HG02678 (cell line): ENCODE data around the gene GNG8.

ENCODE experiments used
- ATAC-seq: cut with Tn5 transposase; IDR thresholded peaks from one replicate; pipeline ENCODE4 v1.9.1; 2021; ENCODE audit warnings: mild to moderate bottlenecking, moderate library complexity; ENCODE audit not compliant: unreplicated experiment

Gene GNG8

GRCh38 chr19:46635920-46636761 is at the start of gene GNG8:
TSS of gene GNG8 (minus strand) at chr19:46636202. CDS start at chr19:46634682, 1,520 bp downstream.
- no peak for ATAC-seq

DNA sequence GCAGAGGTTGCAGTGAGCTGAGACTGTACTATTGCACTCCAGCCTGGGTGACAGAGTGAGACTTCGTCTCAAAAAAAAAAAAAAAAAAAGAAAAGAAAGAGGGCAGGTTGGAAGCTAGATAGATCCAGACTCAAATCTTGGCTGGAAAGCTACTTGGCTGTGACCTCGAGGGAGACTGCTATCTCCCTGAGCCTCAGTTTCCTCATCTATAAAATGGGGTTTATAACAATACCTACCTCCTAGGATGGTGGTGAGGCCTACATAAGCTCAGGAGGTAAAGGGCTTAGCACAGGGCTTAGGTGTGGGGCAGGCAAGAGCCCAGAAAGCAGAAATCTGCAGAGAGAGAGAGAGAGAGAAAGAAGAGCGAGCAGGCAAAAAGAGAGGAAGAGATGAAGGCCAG is 49.2 kb upstream of the GNG8 start:
- no peak for ATAC-seq

- ATAC-seq, result no peak
Measured at GRCh38 chr19:46678110-46678732, 42.2 kb upstream of the GNG8 start.

DNA sequence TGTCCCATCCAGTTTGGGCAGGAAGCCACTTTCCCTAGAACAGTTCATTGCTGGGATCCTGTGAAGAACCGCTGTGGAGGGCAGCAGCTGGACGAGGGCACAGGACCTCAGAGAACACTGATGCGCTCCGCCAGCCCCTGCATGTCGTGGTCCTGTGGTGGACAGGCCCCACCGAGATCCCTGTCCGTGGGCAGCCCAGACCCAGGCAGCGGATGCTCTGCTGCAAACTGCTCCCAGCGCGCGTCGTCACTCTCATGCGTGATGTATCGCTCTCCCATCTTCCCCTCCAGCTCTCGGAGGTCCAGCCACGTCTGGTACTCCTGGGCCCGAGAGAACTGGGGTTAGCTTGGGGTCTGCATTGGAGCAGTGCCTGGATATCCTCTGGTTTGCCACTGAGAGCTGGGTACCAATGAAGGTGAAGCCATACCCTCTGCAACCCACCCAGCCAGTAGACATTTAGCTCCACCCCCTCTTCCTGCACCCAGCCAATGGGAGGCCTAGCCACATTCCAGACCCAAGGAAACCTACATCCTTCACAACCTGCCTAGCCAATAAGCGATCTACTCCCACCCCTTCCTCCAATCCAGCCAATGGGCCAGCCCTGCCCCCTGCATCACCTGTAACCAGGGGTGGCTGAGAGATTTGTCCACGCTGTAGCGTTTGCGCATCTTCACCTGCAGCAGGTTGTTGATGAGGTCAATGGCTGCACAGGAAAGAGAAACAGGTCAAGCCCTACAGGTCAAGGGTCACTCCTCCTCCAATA is 38.6 kb upstream of the GNG8 start:
- ATAC-seq, result no peak

DNA sequence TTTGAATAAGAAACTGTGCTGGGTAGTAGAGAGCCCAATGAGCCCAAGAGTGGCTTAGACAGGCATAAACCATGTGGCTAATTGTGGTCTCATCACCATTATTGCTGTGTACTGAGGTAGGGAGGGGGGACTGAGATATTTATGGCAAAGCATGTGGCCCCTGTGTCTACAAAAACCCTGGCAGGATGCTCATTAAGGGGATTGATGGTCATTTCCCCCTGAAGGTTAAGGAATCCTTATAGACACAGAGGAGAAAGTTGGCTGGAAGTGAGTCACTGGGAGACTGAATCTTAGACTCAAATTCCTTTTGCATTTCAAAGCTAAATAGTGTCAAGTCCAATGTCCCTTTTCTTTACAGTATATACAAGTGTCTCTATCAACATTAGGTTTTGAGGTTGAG is 34.8 kb upstream of the GNG8 start:
- ATAC-seq, result no peak

DNA sequence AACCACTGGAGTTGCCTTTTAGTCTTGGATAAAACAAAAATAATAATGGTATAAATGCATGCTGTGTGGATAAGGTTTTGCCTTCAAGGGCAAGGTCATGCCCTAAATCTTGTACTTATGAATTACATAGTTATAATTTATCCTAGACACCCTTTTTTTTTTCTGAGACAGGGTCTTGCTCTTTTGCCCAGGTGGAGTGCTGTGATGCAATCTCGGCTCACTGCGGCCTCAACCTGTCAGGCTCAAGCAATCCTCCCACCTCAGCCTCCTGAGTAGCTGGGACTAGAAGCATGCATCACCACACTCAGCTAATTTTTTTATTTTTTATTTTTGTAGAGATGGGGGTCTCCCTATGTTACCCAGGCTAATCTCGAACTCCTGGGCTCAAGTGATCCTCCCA is 32.7 kb upstream of the GNG8 start:
- no peak for ATAC-seq

DNA sequence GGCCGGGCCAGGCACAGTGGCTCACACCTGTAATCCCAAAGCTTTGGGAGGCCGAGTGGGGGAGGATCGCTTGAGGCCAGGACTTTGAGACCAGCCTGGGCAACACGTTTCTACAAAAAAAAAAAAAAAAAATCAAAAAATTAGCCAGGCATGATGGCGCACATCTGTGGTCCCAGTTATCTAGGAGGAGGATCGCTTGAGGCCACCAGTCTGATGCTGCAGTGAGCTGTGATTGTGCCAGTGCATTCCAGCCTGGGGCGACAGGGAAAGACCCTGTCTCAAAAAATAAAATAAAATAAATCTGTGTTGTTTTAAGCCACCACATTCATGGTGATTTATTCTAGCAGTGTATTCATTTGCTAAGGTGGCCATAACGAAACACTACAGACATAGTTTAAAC is 29.1 kb upstream of the GNG8 start:
- no peak for ATAC-seq

GRCh38 chr19:46661735-46662592 is 26.0 kb upstream of the GNG8 start:
- no peak for ATAC-seq

DNA sequence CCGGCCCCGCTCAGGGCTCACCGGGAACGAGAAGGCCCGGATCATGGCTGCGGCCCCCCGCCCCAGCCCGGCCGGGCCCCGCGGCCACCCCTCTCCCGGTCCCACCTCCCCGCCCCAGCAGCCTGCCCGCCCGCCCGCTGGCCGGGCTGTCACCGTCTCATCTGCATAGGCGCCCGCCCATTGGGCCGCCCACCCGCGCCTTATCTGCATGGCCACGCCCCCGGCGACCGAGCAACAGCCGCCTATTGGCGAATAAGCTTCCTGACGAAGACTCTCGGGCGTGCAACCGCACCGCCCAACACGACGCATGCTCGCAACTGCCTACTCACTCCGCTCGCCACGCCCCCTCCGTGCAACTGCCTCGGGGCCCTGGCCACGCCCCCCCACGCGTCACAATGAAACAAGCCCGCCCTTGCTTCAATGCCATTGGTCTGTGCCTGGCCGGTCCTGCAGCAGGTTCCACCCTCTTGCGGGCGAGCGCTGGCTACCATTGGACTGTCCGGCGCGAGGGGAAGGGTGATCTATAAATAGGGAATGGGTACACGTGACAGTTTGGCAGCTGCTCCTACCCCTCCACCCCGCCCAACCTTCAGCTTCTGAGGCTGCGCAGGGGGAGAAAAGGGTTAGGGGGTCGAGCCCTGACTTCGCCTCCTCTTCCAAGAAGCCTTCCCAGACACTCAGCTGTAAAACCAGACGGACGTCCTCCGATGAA is 25.2 kb upstream of the GNG8 start, which contains the start of gene DACT3:
Gene DACT3 (minus strand): TSS at position 163 of the 712 bp plus-strand sequence. CDS start 118 bp downstream, at position 45.
- ATAC-seq, result peak; percentile 91

DNA sequence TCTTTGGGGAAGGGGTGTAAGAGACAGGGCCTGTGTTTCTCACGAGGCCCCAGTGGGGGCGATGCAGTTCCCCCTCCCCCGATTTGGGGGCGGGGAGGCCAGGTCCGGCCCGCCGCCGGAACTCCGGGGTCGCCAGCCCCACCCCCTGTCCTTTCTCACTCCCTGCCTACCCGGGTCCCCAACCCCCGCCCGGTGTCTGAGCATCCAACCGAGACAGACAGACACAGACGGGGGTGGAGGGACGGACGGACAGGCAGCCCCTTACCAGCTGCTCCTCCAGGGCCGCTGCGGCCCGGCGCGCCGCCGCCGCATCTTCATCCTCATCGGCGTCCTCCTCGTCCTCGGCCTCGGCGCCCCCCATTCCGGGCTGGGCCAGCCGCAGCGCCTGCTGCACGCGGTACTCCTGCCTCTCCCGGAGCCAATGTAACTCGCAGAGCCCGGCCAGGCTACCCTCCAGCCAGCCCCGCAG is 24.6 kb upstream of the GNG8 start:
- no peak for ATAC-seq

DNA sequence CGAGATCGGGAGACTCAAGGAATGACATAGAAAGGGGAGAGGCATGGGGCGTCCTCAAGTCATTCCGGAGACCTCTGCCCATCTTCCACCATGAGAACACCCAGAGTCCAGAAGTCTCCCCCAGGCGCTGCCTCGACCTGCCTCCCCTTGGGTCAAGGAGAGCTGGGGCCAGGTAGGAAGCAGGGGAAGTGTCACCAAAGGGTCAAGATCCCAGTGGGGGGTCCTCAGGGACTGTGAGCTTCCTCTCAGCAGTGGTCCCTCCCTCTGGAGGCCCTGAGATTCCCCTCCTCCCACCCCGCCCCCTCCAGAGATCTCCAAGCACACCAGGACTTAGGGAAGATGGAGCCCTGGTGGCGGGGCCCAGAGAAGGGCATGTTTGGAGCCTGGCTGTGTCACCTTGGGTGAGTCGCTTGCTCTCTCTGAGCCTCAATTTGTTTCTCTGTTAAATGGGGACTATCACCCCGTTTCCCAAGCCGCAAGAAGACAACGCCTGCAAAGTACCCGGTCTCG is 24.1 kb upstream of the GNG8 start:
- no peak for ATAC-seq

- no peak for ATAC-seq
Measured at GRCh38 chr19:46659151-46660007, 23.4 kb upstream of the GNG8 start.

DNA sequence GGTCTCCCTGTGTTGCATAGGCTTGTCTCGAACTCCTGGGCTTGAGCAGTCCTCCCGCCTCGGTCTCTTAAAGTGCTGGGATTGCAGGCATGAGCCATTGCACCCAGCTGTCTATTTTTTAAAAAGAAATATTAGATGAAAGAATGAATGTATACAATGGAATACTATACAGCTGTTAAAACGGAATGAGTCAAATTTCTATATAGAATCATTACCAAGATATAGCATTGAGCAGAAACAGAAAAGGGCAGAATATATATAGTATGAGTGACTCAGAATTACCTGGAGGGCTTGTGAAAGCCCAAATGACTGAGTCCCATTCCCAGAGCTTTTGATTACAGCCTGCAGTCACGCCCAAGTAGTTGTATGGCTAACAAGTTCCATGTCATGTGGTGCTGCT is 20.5 kb upstream of the GNG8 start:
- no peak for ATAC-seq

- no peak for ATAC-seq
Measured at GRCh38 chr19:46654621-46655152, 18.7 kb upstream of the GNG8 start.

DNA sequence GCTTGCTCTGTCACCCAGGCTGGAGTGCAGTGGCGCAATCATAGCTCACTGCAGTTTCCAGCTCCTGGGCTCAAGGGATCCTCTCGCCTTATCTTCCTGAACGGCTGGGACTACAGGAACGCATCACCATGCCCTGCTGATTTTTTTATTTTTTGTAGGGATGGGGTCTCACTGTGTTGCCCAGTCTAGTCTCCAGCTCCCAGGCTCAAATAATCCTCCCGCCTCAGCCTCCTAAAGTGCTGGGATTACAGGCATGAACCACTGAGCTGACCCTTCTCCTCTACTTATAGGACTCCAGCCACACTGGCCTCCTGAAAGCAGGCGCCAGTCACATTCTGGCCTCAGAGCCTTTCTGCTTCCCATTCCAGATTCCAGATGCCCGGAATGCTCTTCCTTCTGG is 14.4 kb upstream of the GNG8 start:
- ATAC-seq, result no peak

- ATAC-seq, result no peak
Measured at GRCh38 chr19:46648961-46649960, 13.3 kb upstream of the GNG8 start.
